K562 (cell line): ENCODE results near the gene SKOR1. TPM values are rescaled to one million over a fixed set of nuclear protein-coding genes. Genes with fewer than 3 reads are reported as not detected.

Experiments used
- ATAC-seq: fragments of 200-7000 bp; cut with Tn5 transposase; 3 replicates; pipeline ENCODE4 v1.9.1; 2020; ENCODE audit warnings: moderate library complexity
- BruUV-seq: library from RNA; stranded (reverse); fragments of 400-500 nt; replicated peaks from 2 replicates; lab custom pipeline; 2021; lab: Mats Ljungman, UMichigan
- CTCF ChIA-PET: fragments of 300-600 bp; formaldehyde crosslinking; extraction: SDS; loops from one replicate; lab custom pipeline; 2021; ENCODE audit warnings: low intra/inter-chr PET ratio; lab: Yijun Ruan, JAX
- POLR2A ChIA-PET: fragments of 300-600, 350-650 bp; sonication (Branson Sonifier 250); formaldehyde crosslinking; extraction: SDS; loops from one replicate; lab custom pipeline; 2021; ENCODE audit warnings: antibody characterized with exemption, inconsistent platforms; lab: Yijun Ruan, JAX
- DNase-seq, 4 experiments: peaks; one replicate each; pipeline versions ENCODE4 v3.0.0 to v3.0.0-alpha.2; 2011 to 2018; ENCODE audit warnings: low spot score in 3 of 4, mixed read lengths in 3 of 4; ENCODE audit errors: extremely low read depth in 1 of 4
- FAIRE-seq: peaks from 2 replicates; lab custom pipeline; 2011; peaks lifted over from hg19 to GRCh38; lab: Jason Lieb, UNC
- H2AFZ ChIP-seq: 2 replicates; pipeline ENCODE4 v1.6.0; 2011; ENCODE audit warnings: low read depth, low read length, control low read depth, inconsistent platforms
- H3K27ac ChIP-seq: fragments of 200-600 bp; 3 replicates; pipeline ENCODE4 v1.8.0; 2011; ENCODE audit warnings: low read depth, mild to moderate bottlenecking, control low read depth, inconsistent platforms, low read length, moderate library complexity, mixed read lengths; ENCODE audit errors: extremely low read depth
- H3K27me3 ChIP-seq, 2 experiments: fragments of 300-600 bp in 1 of 2; 2 replicates in 1 of 2; 3 replicates in 1 of 2; pipeline versions ENCODE4 v1.6.0 to v1.8.0; 2011; ENCODE audit warnings: inconsistent platforms in 2 of 2, low read length in 2 of 2, mild to moderate bottlenecking in 1 of 2, mixed read lengths in 1 of 2, moderate library complexity in 1 of 2; ENCODE audit not compliant: control insufficient read depth in 2 of 2, insufficient read depth in 2 of 2
- H3K36me3 ChIP-seq: fragments of 300-600 bp; 3 replicates; pipeline ENCODE4 v1.8.0; 2011; ENCODE audit warnings: mild to moderate bottlenecking, low read length, inconsistent platforms; ENCODE audit not compliant: control insufficient read depth, insufficient read depth
- H3K4me1 ChIP-seq, 2 experiments: fragments of 200-600 bp in 1 of 2; replicated peaks in 1 of 2; 2 replicates in 1 of 2; 3 replicates in 1 of 2; pipeline versions ENCODE4 v1.5.1 to v1.8.0; 2011; ENCODE audit warnings: inconsistent platforms in 2 of 2, low read length in 2 of 2, mild to moderate bottlenecking in 1 of 2, mixed read lengths in 1 of 2, moderate library complexity in 1 of 2; ENCODE audit not compliant: control insufficient read depth in 2 of 2, insufficient read depth in 2 of 2
- H3K4me2 ChIP-seq: 2 replicates; pipeline ENCODE4 v1.6.1; 2011; ENCODE audit warnings: low read length, control low read depth, inconsistent platforms, mixed read lengths; ENCODE audit not compliant: insufficient read depth
- H3K4me3 ChIP-seq: fragments of 200-600 bp; sonication (generic), shearing (Covaris generic); 2 replicates; pipeline ENCODE4 v1.5.1; 2016; ENCODE audit warnings: control low read depth, inconsistent platforms
- H3K79me2 ChIP-seq: fragments of 200-600 bp; 3 replicates; pipeline ENCODE4 v1.8.0; 2011; ENCODE audit warnings: low read length, inconsistent platforms; ENCODE audit not compliant: control insufficient read depth, insufficient read depth
- H3K9ac ChIP-seq, 2 experiments: 2 replicates each; pipeline versions ENCODE4 v1.6.0 to v1.6.1; 2011; ENCODE audit warnings: low read depth in 2 of 2, low read length in 2 of 2, control low read depth in 1 of 2, inconsistent platforms in 1 of 2, mild to moderate bottlenecking in 1 of 2, mixed read lengths in 1 of 2; ENCODE audit not compliant: insufficient read depth in 1 of 2
- H3K9me1 ChIP-seq: one replicate; pipeline ENCODE4 v1.6.0; 2011; ENCODE audit warnings: inconsistent platforms, mild to moderate bottlenecking, low read length, moderate library complexity; ENCODE audit not compliant: control insufficient read depth, insufficient read depth
- H3K9me3 ChIP-seq: replicated peaks from 2 replicates; pipeline ENCODE4 v1.5.1; 2011; ENCODE audit warnings: low read depth, low read length, inconsistent platforms; ENCODE audit not compliant: control insufficient read depth, insufficient read depth
- H4K20me1 ChIP-seq: replicated peaks from 2 replicates; pipeline ENCODE4 v1.6.1; 2011; ENCODE audit warnings: low read length, inconsistent platforms, mixed read lengths; ENCODE audit not compliant: control insufficient read depth, insufficient read depth
- ADNP ChIP-seq: fragments of 200-800 bp; sonication (Bioruptor generic); IDR thresholded peaks from 2 replicates; pipeline ENCODE4 v1.6.1; 2016; ENCODE audit warnings: missing genetic modification characterization, missing compliant biosample characterization
- E2F1 ChIP-seq: sonication (generic); formaldehyde crosslinking; IDR thresholded peaks from 2 replicates; pipeline ENCODE4 v1.8.1; 2023; ENCODE audit warnings: mild to moderate bottlenecking, missing genetic modification reagents, moderate library complexity
- E2F5 ChIP-seq: sonication (generic); formaldehyde crosslinking; IDR thresholded peaks from 2 replicates; pipeline ENCODE4 v1.8.0; 2022; ENCODE audit warnings: mild to moderate bottlenecking, missing genetic modification reagents
- WGBS: fragments of 100-300 bp; shearing (Covaris generic); methylation state at CpG from one replicate; pipeline ENCODE4 v1.1.6; 2016; ENCODE audit warnings: low coverage, mixed read lengths; ENCODE audit not compliant: insufficient coverage; ENCODE audit errors: missing lambda C conversion rate; 5-methylcytosine and 5-hydroxymethylcytosine counted together
- in situ Hi-C: fragments of 300-500 bp; cut with MboI; formaldehyde crosslinking; loops from 4 replicates; pipeline ENCODE4 v1.15.0; 2018; ENCODE audit warnings: inconsistent platforms, mixed read lengths
- intact Hi-C: fragments of 100-400 bp; cut with micrococcal nuclease; formaldehyde crosslinking; loops from 2 replicates; pipeline ENCODE4 v1.14.2; 2022
- polyA plus RNA-seq, 8 experiments: library from polyadenylated mRNA; depleted of rRNA in 4 of 8; stranded (reverse) in 5 of 8; unstranded in 3 of 8; fragments of >200 nt; fragmentation: Nextera tagmentation in 2 of 8; fragmentation: Illumina TruSeq in 1 of 8; extraction: Ambion mirVana in 2 of 8; extraction: Trizol in 1 of 8; gene quantifications; 2 replicates each; pipeline versions ENCODE4 v1.2.1 to v1.2.3, GENCODE V29; 2011 to 2014; ENCODE audit warnings: inconsistent platforms in 1 of 8, missing spikeins in 1 of 8
- total RNA-seq, 7 experiments: library from RNA; depleted of rRNA in 6 of 7; stranded (reverse); fragments of >200 nt in 6 of 7; fragmentation: Illumina TruSeq in 2 of 7; extraction: Trizol in 2 of 7; gene quantifications; 2 replicates each; pipeline versions ENCODE4 v1.2.1 to v1.2.3, GENCODE V29; 2011 to 2021; ENCODE audit warnings: low replicate concordance in 1 of 7
- TF ChIP-seq, protein P1 (sequence below): fragments of 250-450 bp; sonication (Bioruptor Pico); IDR thresholded peaks from 2 replicates; pipeline ENCODE4 v1.9.0; 2021; ENCODE audit warnings: mild to moderate bottlenecking, inconsistent platforms
- TF ChIP-seq, protein P2 (sequence below): conservative IDR thresholded peaks from 2 replicates; pipeline ENCODE4 v1.6.1; 2011; ENCODE audit warnings: low read depth, mild to moderate bottlenecking, low read length; ENCODE audit not compliant: control insufficient read depth

Gene SKOR1
- total and polyA plus RNA-seq, 9 of the 15 experiments (the other 6 are each of a cell fraction or from before 2014, with no cell fraction given), result 0.04 to 0.41 (median 0.09) TPM; not detected in 3

DNA sequence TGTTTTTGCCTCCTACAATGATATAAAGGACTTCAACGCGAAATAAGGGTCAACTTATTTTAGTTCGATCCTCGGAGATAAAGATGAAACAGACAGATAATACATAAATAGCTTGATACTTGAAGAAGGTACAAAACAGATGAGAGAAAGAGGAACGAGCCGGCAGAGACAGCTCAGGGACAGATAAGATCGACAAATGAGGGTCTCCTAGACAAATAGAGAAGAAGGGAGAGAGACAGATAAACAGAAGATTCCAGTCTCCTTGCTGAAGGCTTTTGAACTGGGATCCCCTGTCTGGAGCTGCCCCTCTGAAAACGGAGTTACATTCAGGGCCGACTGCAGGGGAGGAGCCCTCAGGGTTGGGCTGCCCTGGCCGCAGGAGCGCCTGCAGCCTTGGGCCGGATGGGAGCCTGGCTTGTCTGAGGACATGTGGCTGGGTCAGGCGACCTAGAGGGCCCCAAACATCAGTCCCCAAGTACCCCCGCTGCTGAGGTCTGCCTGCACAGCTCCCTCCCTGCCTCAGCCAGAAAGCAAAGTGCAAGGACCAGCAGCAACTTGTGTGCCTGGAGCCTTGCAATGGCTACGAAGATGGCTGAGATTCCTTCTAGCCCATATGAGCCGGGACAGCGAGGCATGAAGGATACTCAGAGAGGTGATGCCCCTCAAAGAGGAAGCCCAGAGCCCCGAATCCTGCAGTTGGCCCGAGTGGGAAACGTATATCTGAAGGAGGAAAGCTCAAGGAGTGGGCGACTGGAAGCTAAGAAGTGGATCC lies 926 bp upstream of the SKOR1 start:
- ATAC-seq (no peak), FAIRE-seq (no peak), DNase-seq (no peak)
- peaks cover 8% of the 10 kb centered on the region for H4K20me1 ChIP-seq
- peaks cover 0 to 46% of the 10 kb centered on the region in 2 experiments; a peak in 2 of 5 replicates for H3K4me1 ChIP-seq
- H2AFZ ChIP-seq, result no peak overlapping the region
- TF ChIP-seq, protein P1, sequence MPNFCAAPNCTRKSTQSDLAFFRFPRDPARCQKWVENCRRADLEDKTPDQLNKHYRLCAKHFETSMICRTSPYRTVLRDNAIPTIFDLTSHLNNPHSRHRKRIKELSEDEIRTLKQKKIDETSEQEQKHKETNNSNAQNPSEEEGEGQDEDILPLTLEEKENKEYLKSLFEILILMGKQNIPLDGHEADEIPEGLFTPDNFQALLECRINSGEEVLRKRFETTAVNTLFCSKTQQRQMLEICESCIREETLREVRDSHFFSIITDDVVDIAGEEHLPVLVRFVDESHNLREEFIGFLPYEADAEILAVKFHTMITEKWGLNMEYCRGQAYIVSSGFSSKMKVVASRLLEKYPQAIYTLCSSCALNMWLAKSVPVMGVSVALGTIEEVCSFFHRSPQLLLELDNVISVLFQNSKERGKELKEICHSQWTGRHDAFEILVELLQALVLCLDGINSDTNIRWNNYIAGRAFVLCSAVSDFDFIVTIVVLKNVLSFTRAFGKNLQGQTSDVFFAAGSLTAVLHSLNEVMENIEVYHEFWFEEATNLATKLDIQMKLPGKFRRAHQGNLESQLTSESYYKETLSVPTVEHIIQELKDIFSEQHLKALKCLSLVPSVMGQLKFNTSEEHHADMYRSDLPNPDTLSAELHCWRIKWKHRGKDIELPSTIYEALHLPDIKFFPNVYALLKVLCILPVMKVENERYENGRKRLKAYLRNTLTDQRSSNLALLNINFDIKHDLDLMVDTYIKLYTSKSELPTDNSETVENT (CRISPR knock-in tag), result no peak
- TF ChIP-seq ADNP, result no peak
- no peak for TF ChIP-seq E2F1 (CRISPR knock-in tag)
- TF ChIP-seq, protein P2, sequence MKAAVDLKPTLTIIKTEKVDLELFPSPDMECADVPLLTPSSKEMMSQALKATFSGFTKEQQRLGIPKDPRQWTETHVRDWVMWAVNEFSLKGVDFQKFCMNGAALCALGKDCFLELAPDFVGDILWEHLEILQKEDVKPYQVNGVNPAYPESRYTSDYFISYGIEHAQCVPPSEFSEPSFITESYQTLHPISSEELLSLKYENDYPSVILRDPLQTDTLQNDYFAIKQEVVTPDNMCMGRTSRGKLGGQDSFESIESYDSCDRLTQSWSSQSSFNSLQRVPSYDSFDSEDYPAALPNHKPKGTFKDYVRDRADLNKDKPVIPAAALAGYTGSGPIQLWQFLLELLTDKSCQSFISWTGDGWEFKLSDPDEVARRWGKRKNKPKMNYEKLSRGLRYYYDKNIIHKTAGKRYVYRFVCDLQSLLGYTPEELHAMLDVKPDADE, result no peak
- TF ChIP-seq E2F5 (CRISPR knock-in tag), result no peak
- no peak overlapping the region for H3K4me2 ChIP-seq
- H3K27me3 ChIP-seq, result peaks cover 35 to 57% of the 10 kb centered on the region in 2 experiments; a peak in 4 of 5 replicates
- 2% methylated on average over 19 of the region's 21 CpGs for WGBS
- no peaks in the 10 kb centered on the region; the same call in none of the 2 replicates for H3K9me3 ChIP-seq
- H3K79me2 ChIP-seq, result no peaks in the 10 kb centered on the region
- BruUV-seq, result no TSS peak
- H3K27ac ChIP-seq, result no peak overlapping the region
- intact Hi-C loops (no loop called here), in situ Hi-C loops (no loop called here)
- ChIA-PET POLR2A (interaction anchor here (0.6 to 1.2 kb wide), 5 partner anchors 8 to 881 kb away, joined by 3 to 5 read pairs (median 3); no protein-coding TSS in a partner anchor), CTCF (no interaction called here)
- H3K9me1 ChIP-seq, result no peaks in the 10 kb centered on the region
- H3K9ac ChIP-seq, result no peak overlapping the region
- H3K36me3 ChIP-seq, result no peaks in the 10 kb centered on the region
- H3K4me3 ChIP-seq, result no peak overlapping the region
